Ishikawa (cell line): ENCODE results near the gene SNORC.

Experiments used
- CEBPB ChIP-seq: IDR thresholded peaks from 2 replicates; pipeline ENCODE4 v1.6.1; 2012
- CREB1 ChIP-seq: IDR thresholded peaks from 2 replicates; pipeline ENCODE4 v1.6.1; 2012; ENCODE audit warnings: low read depth
- EGR1 ChIP-seq: IDR thresholded peaks from 2 replicates; pipeline ENCODE4 v1.6.1; 2012
- TAF1 ChIP-seq: IDR thresholded peaks from 2 replicates; pipeline ENCODE4 v1.6.1; 2012; ENCODE audit warnings: low read depth, mild to moderate bottlenecking

GRCh38 chr2:232873292-232873908, 3.3 kb downstream of the SNORC start:
- no peak for TF ChIP-seq TAF1
- no peak for TF ChIP-seq EGR1
- no peak for TF ChIP-seq CREB1
- TF ChIP-seq CEBPB, result no peak
